ENCODE results near the gene ATN1. TPM values are rescaled to one million over a fixed set of nuclear protein-coding genes. Genes with fewer than 3 reads are reported as not detected.
A peak's percentile ranks its signal among the peaks of the same experiment; 100 is the strongest.

The ATN1 gene
- total and polyA plus RNA-seq, 2 of the 8 experiments (the other 6 are each of a cell fraction or from before 2014, with no cell fraction given): 20.6 to 73.4 TPM

DNA sequence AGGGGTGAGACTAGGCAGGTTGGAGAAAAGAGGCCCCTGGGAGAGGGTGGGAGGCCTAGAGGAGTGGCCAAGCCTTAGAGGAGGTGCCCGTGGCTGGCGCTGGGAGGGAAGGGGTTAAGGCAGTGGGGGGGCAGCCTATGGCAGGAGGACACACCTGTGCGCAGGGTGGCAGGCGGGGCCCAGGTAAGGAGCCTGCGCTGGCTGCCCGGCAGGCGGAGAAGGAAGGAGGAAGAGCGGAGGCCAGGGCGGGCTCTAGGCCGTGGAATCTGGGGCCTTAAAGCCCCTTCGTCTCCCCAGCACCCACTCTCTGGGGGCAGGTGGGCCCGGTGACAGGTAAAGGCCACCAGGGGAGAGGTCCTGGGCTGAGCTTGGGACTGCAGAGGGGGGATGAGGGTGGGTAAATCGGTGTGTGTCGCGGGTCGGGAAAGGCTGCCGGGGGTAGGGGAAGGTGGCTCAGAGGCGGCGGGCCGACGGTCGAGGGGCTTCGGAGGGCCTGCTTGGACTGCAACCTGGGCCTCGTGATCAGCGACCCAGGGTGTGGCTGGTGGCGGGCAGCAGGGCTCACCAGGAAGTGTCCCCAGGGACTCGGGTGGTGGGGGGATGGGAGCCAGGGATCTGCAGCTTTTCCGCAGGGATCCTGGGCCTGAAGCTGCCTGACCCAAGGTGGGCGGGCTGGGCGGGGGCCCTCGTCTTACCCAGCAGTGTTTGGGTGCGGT is 35.4 kb downstream of the ATN1 start (continued):
- TF ChIP-seq NANOG (IDR thresholded peaks at IDR 0.05; ENCODE audit: insufficient read depth, low read depth, low read length, poor library complexity, severe bottlenecking) (no peak), ZNF274 (IDR thresholded peaks at IDR 0.05; ENCODE audit: borderline replicate concordance, extremely low read depth, low read length) (no peak), SP2 (IDR thresholded peaks at IDR 0.05; ENCODE audit: low read length) (no peak), GTF2F1 (IDR thresholded peaks at IDR 0.05; ENCODE audit: borderline replicate concordance, low read depth, low read length) (no peak), TCF12 (IDR thresholded peaks at IDR 0.05; ENCODE audit: low read depth, low read length) (peak; percentile 85; the same call in 1 of the 2 replicates), CEBPB (IDR thresholded peaks at IDR 0.05; ENCODE audit: low read depth, low read length) (no peak), SUZ12 (IDR thresholded peaks at IDR 0.05; ENCODE audit: low read length) (no peak), RFX5 (IDR thresholded peaks at IDR 0.05; ENCODE audit: borderline replicate concordance, low read depth, low read length) (no peak), MAFK (IDR thresholded peaks at IDR 0.05; ENCODE audit: low read depth, low read length) (0 out of 2 replicates have a peak, but pooled peaks have one; percentile 6), CHD1 (IDR thresholded peaks at IDR 0.05; ENCODE audit: low read depth, low read length) (no peak), KDM4A (IDR thresholded peaks at IDR 0.05; ENCODE audit: low read depth, low read length, severe bottlenecking) (no peak), GABPA (IDR thresholded peaks at IDR 0.05; ENCODE audit: borderline replicate concordance, insufficient read depth, low read length) (no peak), CREB1 (IDR thresholded peaks at IDR 0.05) (no peak), CBX8 (IDR thresholded peaks at IDR 0.05; ENCODE audit: borderline replicate concordance, low read depth, low read length) (no peak), FOSL1 (IDR thresholded peaks at IDR 0.05; ENCODE audit: insufficient read depth, low read depth, low read length) (no peak), SIN3A (conservative IDR thresholded peaks at IDR 0.05 in 1 of 2, IDR thresholded peaks at IDR 0.05 in 1 of 2; ENCODE audit: low read depth in 1 of 2, low read length in 2 of 2) (peak; percentile 58 to 76; a peak in 2 of 4 replicates), KDM1A (IDR thresholded peaks at IDR 0.05; ENCODE audit: borderline replicate concordance, low read length) (no peak), ASH2L (IDR thresholded peaks at IDR 0.05; ENCODE audit: low read length) (no peak), TBP (IDR thresholded peaks at IDR 0.05; ENCODE audit: low read depth, low read length) (0 out of 2 replicates have a peak, but pooled peaks have one; percentile 12), YY1 (IDR thresholded peaks at IDR 0.05; ENCODE audit: low read depth, low read length) (peak; percentile 65; the same call in 1 of the 2 replicates), SIRT6 (IDR thresholded peaks at IDR 0.05; ENCODE audit: low read length) (no peak), KDM5A (IDR thresholded peaks at IDR 0.05; ENCODE audit: low read length) (no peak)
- TF ChIP-seq, protein P1, sequence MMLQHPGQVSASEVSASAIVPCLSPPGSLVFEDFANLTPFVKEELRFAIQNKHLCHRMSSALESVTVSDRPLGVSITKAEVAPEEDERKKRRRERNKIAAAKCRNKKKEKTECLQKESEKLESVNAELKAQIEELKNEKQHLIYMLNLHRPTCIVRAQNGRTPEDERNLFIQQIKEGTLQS (IDR thresholded peaks at IDR 0.05; ENCODE audit: insufficient read depth, low read depth, low read length): no peak
- TF ChIP-seq, protein P2, sequence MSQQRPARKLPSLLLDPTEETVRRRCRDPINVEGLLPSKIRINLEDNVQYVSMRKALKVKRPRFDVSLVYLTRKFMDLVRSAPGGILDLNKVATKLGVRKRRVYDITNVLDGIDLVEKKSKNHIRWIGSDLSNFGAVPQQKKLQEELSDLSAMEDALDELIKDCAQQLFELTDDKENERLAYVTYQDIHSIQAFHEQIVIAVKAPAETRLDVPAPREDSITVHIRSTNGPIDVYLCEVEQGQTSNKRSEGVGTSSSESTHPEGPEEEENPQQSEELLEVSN (IDR thresholded peaks at IDR 0.05): 0 out of 2 replicates have a peak, but pooled peaks have one; percentile 30

Measured in H1 (cell line).